OCI-LY7 (cell line): ENCODE results near the gene AGPAT3. TPM values are rescaled to one million over a fixed set of nuclear protein-coding genes. Genes with fewer than 3 reads are reported as not detected.

Experiments used
- BruUV-seq: library from RNA; stranded (reverse); fragments of 400-500 nt; replicated peaks from 2 replicates; lab custom pipeline; 2021; lab: Mats Ljungman, UMichigan
- CTCF ChIA-PET: fragments of 300-600 bp; sonication (Branson Sonifier 250); formaldehyde crosslinking; loops from one replicate; lab custom pipeline; 2022; ENCODE audit warnings: antibody characterized with exemption; ENCODE audit not compliant: unreplicated experiment; lab: Charles Lee
- POLR2A ChIA-PET: fragments of 300-600 bp; sonication (Branson Sonifier 250); formaldehyde crosslinking; loops from one replicate; lab custom pipeline; 2022; ENCODE audit warnings: antibody characterized with exemption; lab: Charles Lee
- DNase-seq: peaks from one replicate; pipeline ENCODE4 v3.0.0-alpha.2; 2015; ENCODE audit warnings: low spot score
- H2AFZ ChIP-seq: fragments of 200-600 bp; sonication (generic), shearing (Covaris generic); 2 replicates; pipeline ENCODE4 v1.6.1; 2014; ENCODE audit warnings: mild to moderate bottlenecking, antibody characterized with exemption, low read length, moderate library complexity
- H3K27ac ChIP-seq: fragments of 200-600 bp; sonication (generic); 2 replicates; pipeline ENCODE4 v1.5.1; 2014; ENCODE audit warnings: mixed run types, low read depth, mild to moderate bottlenecking, moderate library complexity, low read length, inconsistent platforms; ENCODE audit not compliant: poor library complexity, severe bottlenecking
- H3K36me3 ChIP-seq: fragments of 200-600 bp; sonication (generic); 2 replicates; pipeline ENCODE4 v1.6.1; 2014; ENCODE audit warnings: mild to moderate bottlenecking, antibody characterized with exemption, low read length, moderate library complexity, mixed read lengths; ENCODE audit not compliant: insufficient read depth
- H3K4me1 ChIP-seq: fragments of 200-600 bp; sonication (generic); 2 replicates; pipeline ENCODE4 v1.5.1; 2014; ENCODE audit warnings: mild to moderate bottlenecking, low read length; ENCODE audit not compliant: insufficient read depth, poor library complexity, severe bottlenecking
- H3K4me2 ChIP-seq: fragments of 200-600 bp; sonication (generic); 2 replicates; pipeline ENCODE4 v1.6.1; 2014; ENCODE audit warnings: mild to moderate bottlenecking, low read length
- H3K4me3 ChIP-seq: fragments of 200-600 bp; sonication (generic); 2 replicates; pipeline ENCODE4 v1.5.1; 2014; ENCODE audit warnings: mild to moderate bottlenecking, low read depth, low read length; ENCODE audit not compliant: poor library complexity, severe bottlenecking
- H3K79me2 ChIP-seq: fragments of 200-600 bp; sonication (generic); 2 replicates; pipeline ENCODE4 v1.6.1; 2016; ENCODE audit warnings: low read depth, mild to moderate bottlenecking, low read length, moderate library complexity, mixed read lengths; ENCODE audit not compliant: insufficient read depth
- H3K9me2 ChIP-seq: fragments of 200-600 bp; sonication (generic); 2 replicates; pipeline ENCODE4 v1.6.1; 2016; ENCODE audit warnings: mild to moderate bottlenecking, low read length, mixed read lengths; ENCODE audit not compliant: insufficient read depth
- H3K9me3 ChIP-seq: fragments of 200-600 bp; sonication (generic); 2 replicates; pipeline ENCODE4 v1.6.1; 2014; ENCODE audit warnings: mild to moderate bottlenecking, mixed run types, low read length, mixed read lengths
- H4K20me1 ChIP-seq: fragments of 200-600 bp; sonication (generic); 2 replicates; pipeline ENCODE4 v1.6.1; 2014; ENCODE audit warnings: mild to moderate bottlenecking, antibody characterized with exemption, low read length, moderate library complexity, mixed read lengths; ENCODE audit not compliant: insufficient read depth
- CTCF ChIP-seq: fragments of 200-600 bp; sonication (generic); conservative IDR thresholded peaks from 2 replicates; pipeline ENCODE4 v1.5.1; 2014; ENCODE audit warnings: mild to moderate bottlenecking, antibody characterized with exemption, low read length, moderate library complexity, mixed read lengths
- EZH2phosphoT487 ChIP-seq: fragments of 200-600 bp; sonication (generic); IDR thresholded peaks from 2 replicates; pipeline ENCODE4 v1.6.1; 2018; ENCODE audit warnings: low read depth, borderline replicate concordance, mild to moderate bottlenecking, mixed run types, antibody characterized with exemption, low read length, moderate library complexity, mixed read lengths
- intact Hi-C: fragments of 100-400 bp; cut with micrococcal nuclease; formaldehyde crosslinking; loops from one replicate; pipeline ENCODE4 v1.10.0; 2022; ENCODE audit not compliant: unreplicated experiment
- total RNA-seq, 2 experiments: library from RNA; depleted of rRNA in 1 of 2; stranded (reverse); fragments of >200 nt in 1 of 2; shearing (Covaris generic) in 1 of 2; gene quantifications; 2 replicates each; pipeline ENCODE4 v1.2.3, GENCODE V29; 2014 to 2022

AGPAT3 gene
- total RNA-seq, 2 experiments from 2014 or later: 9.2 to 33.4 TPM

GRCh38 chr21:43892984-43893535, 28.0 kb downstream of the AGPAT3 start:
- ChIA-PET POLR2A (interaction anchor here (0.7 to 1.5 kb wide), 2 partner anchors 29 to 75 kb away, joined by 4 to 6 read pairs; no protein-coding TSS in a partner anchor), CTCF (no interaction called here)
- Histone ChIP-seq H2AFZ (no peak overlapping the region), H3K4me1 (no peaks in the 10 kb centered on the region), H4K20me1 (no peaks in the 10 kb centered on the region), H3K4me3 (no peak overlapping the region), H3K27ac (no peak overlapping the region), H3K36me3 (no peaks in the 10 kb centered on the region), H3K9me2 (no peaks in the 10 kb centered on the region), H3K79me2 (no peaks in the 10 kb centered on the region), H3K9me3 (no peaks in the 10 kb centered on the region), H3K4me2 (no peak overlapping the region)
- TF ChIP-seq EZH2phosphoT487: no peak
- no peak for TF ChIP-seq CTCF
- intact Hi-C loops: no loop called here
- no TSS peak for BruUV-seq
- no peak for DNase-seq

- H3K36me3 ChIP-seq: no peaks in the 10 kb centered on the region
- no peak overlapping the region for H3K27ac ChIP-seq
- ChIA-PET POLR2A (interaction anchor here (0.6 to 1.5 kb wide), 4 partner anchors 9 to 627 kb away, joined by 3 to 6 read pairs (median 4); no protein-coding TSS in a partner anchor), CTCF (no interaction called here)
- no TSS peak for BruUV-seq
- H3K79me2 ChIP-seq: no peaks in the 10 kb centered on the region
- H3K9me2 ChIP-seq: no peaks in the 10 kb centered on the region
- TF ChIP-seq CTCF (no peak), EZH2phosphoT487 (no peak)
- DNase-seq: no peak
- H3K4me2 ChIP-seq: no peak overlapping the region
- intact Hi-C loops: no loop called here
- no peaks in the 10 kb centered on the region for H3K9me3 ChIP-seq
- H3K4me1 ChIP-seq: no peaks in the 10 kb centered on the region
- no peak overlapping the region for H3K4me3 ChIP-seq
- no peak overlapping the region for H2AFZ ChIP-seq
- no peaks in the 10 kb centered on the region for H4K20me1 ChIP-seq
Measured at GRCh38 chr21:43893536-43894205, 28.6 kb downstream of the AGPAT3 start.

GRCh38 chr21:43894206-43894577, 29.2 kb downstream of the AGPAT3 start:
- Histone ChIP-seq H3K4me1 (no peaks in the 10 kb centered on the region), H3K9me3 (no peaks in the 10 kb centered on the region), H4K20me1 (no peaks in the 10 kb centered on the region), H3K27ac (no peak overlapping the region), H3K9me2 (no peaks in the 10 kb centered on the region), H3K36me3 (no peaks in the 10 kb centered on the region), H3K4me2 (no peak overlapping the region), H2AFZ (no peak overlapping the region), H3K79me2 (no peaks in the 10 kb centered on the region), H3K4me3 (no peak overlapping the region)
- ChIA-PET CTCF (no interaction called here), POLR2A (interaction anchor here (0.6 kb wide), 2 partner anchors 10 to 627 kb away, joined by 3 read pairs; no protein-coding TSS in a partner anchor)
- no TSS peak for BruUV-seq
- intact Hi-C loops: no loop called here
- no peak for DNase-seq
- no peak for TF ChIP-seq CTCF
- TF ChIP-seq EZH2phosphoT487: no peak
